PC-3 (cell line): ENCODE data around the gene SCUBE1. TPM values are rescaled to one million over a fixed set of nuclear protein-coding genes. Genes with fewer than 3 reads are reported as not detected.

ENCODE experiments used
- ATAC-seq: fragments of 200-7000 bp; cut with Tn5 transposase; 2 replicates; pipeline ENCODE4 v1.9.1; 2020; ENCODE audit warnings: mild to moderate bottlenecking, moderate library complexity
- BruUV-seq: library from RNA; stranded (reverse); fragments of 400-500 nt; replicated peaks from 2 replicates; lab custom pipeline; 2021; lab: Mats Ljungman, UMichigan
- CTCF ChIA-PET: fragments of 300-600 bp; sonication (Branson Sonifier 250); formaldehyde crosslinking; loops from one replicate; lab custom pipeline; 2022; ENCODE audit warnings: antibody characterized with exemption; lab: Charles Lee
- POLR2A ChIA-PET: fragments of 300-600 bp; sonication (Branson Sonifier 250); formaldehyde crosslinking; loops from one replicate; lab custom pipeline; 2022; ENCODE audit warnings: antibody characterized with exemption; ENCODE audit not compliant: unreplicated experiment; lab: Charles Lee
- DNase-seq: peaks from one replicate; pipeline ENCODE4 v3.0.0-alpha.2; 2015
- H2AFZ ChIP-seq: fragments of 300-600 bp; sonication (generic); 2 replicates; pipeline ENCODE4 v1.6.0; 2016; ENCODE audit warnings: antibody characterized with exemption, low read length
- H3F3A ChIP-seq: fragments of 300-600 bp; sonication (generic); one replicate; pipeline ENCODE4 v1.6.0; 2017; ENCODE audit warnings: antibody characterized with exemption, low read length, control low read depth, mild to moderate bottlenecking; ENCODE audit not compliant: unreplicated experiment
- H3K27ac ChIP-seq: fragments of 300-600 bp; sonication (generic); 2 replicates; pipeline ENCODE4 v1.5.1; 2016; ENCODE audit warnings: mild to moderate bottlenecking, low read length
- H3K27me3 ChIP-seq: fragments of 300-600 bp; sonication (generic); 2 replicates; pipeline ENCODE4 v1.6.1; 2016; ENCODE audit warnings: low read length, mixed read lengths
- H3K36me3 ChIP-seq: fragments of 300-600 bp; sonication (generic); 2 replicates; pipeline ENCODE4 v1.6.1; 2016; ENCODE audit warnings: low read depth, mixed run types, low read length, mixed read lengths
- H3K4me1 ChIP-seq: fragments of 300-600 bp; sonication (generic); 2 replicates; pipeline ENCODE4 v1.5.1; 2016; ENCODE audit warnings: low read length; ENCODE audit not compliant: insufficient read depth
- H3K4me2 ChIP-seq: fragments of 300-600 bp; sonication (generic); 2 replicates; pipeline ENCODE4 v1.6.0; 2016; ENCODE audit warnings: low read length
- H3K4me3 ChIP-seq: fragments of 300-600 bp; sonication (generic); 2 replicates; pipeline ENCODE4 v1.5.1; 2016; ENCODE audit warnings: mild to moderate bottlenecking, low read length, mixed read lengths
- H3K79me2 ChIP-seq: fragments of 300-600 bp; sonication (generic); 2 replicates; pipeline ENCODE4 v1.6.1; 2017; ENCODE audit warnings: low read length, mixed read lengths
- H3K9ac ChIP-seq: fragments of 300-600 bp; sonication (generic); 2 replicates; pipeline ENCODE4 v1.6.0; 2016; ENCODE audit warnings: mild to moderate bottlenecking, low read length
- H3K9me2 ChIP-seq: fragments of 300-600 bp; sonication (generic); replicated peaks from 2 replicates; pipeline ENCODE4 v1.6.1; 2016; ENCODE audit warnings: mixed run types, low read length, mixed read lengths
- H3K9me3 ChIP-seq: fragments of 300-600 bp; sonication (generic); 2 replicates; pipeline ENCODE4 v1.6.1; 2016; ENCODE audit warnings: low read length, mixed read lengths
- H4K20me1 ChIP-seq: fragments of 300-600 bp; sonication (generic); 2 replicates; pipeline ENCODE4 v1.6.1; 2016; ENCODE audit warnings: low read length, mixed read lengths
- EZH2 ChIP-seq: fragments of 300-600 bp; sonication (generic); IDR thresholded peaks from one replicate; pipeline ENCODE4 v1.6.1; 2017; ENCODE audit warnings: antibody characterized with exemption, mild to moderate bottlenecking, low read length; ENCODE audit not compliant: unreplicated experiment
- EZH2phosphoT487 ChIP-seq: fragments of 300-600 bp; sonication (generic); IDR thresholded peaks from 2 replicates; pipeline ENCODE4 v1.6.1; 2018; ENCODE audit warnings: mild to moderate bottlenecking, antibody characterized with exemption, low read length, borderline replicate concordance
- intact Hi-C: fragments of 100-400 bp; cut with micrococcal nuclease; formaldehyde crosslinking; loops from 2 replicates; pipeline ENCODE4 v1.9.0; 2023
- total RNA-seq: library from RNA; depleted of rRNA; stranded (reverse); fragments of >200 nt; gene quantifications from 2 replicates; pipeline ENCODE4 v1.2.3, GENCODE V29; 2014
- TF ChIP-seq, protein P1 (sequence below): fragments of 300-600 bp; sonication (generic); conservative IDR thresholded peaks from 2 replicates; pipeline ENCODE4 v1.5.1; 2017; ENCODE audit warnings: antibody characterized with exemption, low read depth, mild to moderate bottlenecking, low read length

SCUBE1 gene
- total RNA-seq, 1 experiment from 2014 or later: not detected

DNA sequence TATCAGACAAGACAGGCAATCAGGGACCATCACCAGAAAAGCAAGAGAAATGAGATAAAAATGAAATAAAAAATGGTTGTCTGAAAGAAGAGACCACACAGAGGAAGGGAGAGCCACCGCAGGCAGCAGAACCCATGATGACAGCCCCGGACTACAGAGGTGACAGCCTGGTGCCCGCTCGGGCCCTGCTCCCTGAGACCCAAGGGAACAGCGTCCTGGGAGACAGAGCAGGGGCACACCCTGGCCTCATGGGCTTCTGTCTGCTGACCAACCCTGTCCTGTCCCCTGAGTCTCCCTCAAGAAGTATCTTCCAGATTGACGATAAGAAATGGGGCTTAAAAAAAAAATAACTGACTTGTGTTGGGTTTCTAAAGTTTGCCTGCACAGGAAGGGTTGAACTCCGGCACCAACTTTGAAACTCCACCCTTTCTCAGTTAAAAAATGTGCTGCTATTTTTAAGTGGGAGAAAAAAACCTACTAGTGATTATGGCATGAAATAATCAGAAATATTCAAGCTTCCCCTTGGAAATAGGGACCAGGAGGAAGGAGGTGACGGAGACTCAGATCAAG lies 86.1 kb downstream of the SCUBE1 start:
- no peak overlapping the region for H3K9ac ChIP-seq
- no peaks in the 10 kb centered on the region for H3K9me3 ChIP-seq
- no peaks in the 10 kb centered on the region for H4K20me1 ChIP-seq
- H3K27me3 ChIP-seq: peaks cover 20% of the 10 kb centered on the region; the same call in 1 of the 2 replicates
- ATAC-seq (no peak), DNase-seq (no peak)
- no peak overlapping the region for H3K4me3 ChIP-seq
- H2AFZ ChIP-seq: no peak overlapping the region
- H3K27ac ChIP-seq: no peak overlapping the region
- POLR2A ChIA-PET: no interaction called here
- no peaks in the 10 kb centered on the region for H3K79me2 ChIP-seq
- H3K4me2 ChIP-seq: no peak overlapping the region
- no peaks in the 10 kb centered on the region for H3F3A ChIP-seq
- TF ChIP-seq, protein P1, sequence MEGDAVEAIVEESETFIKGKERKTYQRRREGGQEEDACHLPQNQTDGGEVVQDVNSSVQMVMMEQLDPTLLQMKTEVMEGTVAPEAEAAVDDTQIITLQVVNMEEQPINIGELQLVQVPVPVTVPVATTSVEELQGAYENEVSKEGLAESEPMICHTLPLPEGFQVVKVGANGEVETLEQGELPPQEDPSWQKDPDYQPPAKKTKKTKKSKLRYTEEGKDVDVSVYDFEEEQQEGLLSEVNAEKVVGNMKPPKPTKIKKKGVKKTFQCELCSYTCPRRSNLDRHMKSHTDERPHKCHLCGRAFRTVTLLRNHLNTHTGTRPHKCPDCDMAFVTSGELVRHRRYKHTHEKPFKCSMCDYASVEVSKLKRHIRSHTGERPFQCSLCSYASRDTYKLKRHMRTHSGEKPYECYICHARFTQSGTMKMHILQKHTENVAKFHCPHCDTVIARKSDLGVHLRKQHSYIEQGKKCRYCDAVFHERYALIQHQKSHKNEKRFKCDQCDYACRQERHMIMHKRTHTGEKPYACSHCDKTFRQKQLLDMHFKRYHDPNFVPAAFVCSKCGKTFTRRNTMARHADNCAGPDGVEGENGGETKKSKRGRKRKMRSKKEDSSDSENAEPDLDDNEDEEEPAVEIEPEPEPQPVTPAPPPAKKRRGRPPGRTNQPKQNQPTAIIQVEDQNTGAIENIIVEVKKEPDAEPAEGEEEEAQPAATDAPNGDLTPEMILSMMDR: no peak
- no peak for TF ChIP-seq EZH2
- TF ChIP-seq EZH2phosphoT487: no peak
- H3K9me2 ChIP-seq: no peaks in the 10 kb centered on the region
- CTCF ChIA-PET: no interaction called here
- intact Hi-C loops: no loop called here
- H3K36me3 ChIP-seq: no peaks in the 10 kb centered on the region
- no peaks in the 10 kb centered on the region; the same call in 1 of the 2 replicates for H3K4me1 ChIP-seq
- no TSS peak for BruUV-seq

DNA sequence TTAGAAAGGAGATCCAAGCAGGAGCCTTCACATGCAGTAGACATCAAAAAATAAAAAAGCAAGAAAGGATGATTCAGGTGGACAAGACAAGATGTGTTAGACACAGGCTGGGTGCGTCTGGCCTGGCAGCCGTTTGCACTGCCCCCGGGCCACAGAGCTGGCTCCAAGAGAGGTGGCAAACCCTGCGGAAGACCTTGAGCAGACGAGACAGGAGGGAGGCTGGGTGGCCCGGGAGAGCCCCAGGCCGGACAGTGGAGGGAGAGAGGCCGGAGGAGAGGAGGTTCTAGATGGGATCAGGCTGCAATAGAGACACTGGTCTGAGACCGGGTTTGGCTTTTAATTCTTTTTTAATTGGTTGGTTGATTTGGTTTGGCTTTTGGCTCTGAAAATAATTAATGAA lies 86.6 kb downstream of the SCUBE1 start:
- Histone ChIP-seq H3K79me2 (no peaks in the 10 kb centered on the region), H3K4me3 (no peak overlapping the region), H2AFZ (no peak overlapping the region), H3K27ac (no peak overlapping the region), H3K4me2 (no peak overlapping the region), H3K36me3 (no peaks in the 10 kb centered on the region), H3K27me3 (peaks cover 19% of the 10 kb centered on the region; the same call in 1 of the 2 replicates), H3F3A (no peaks in the 10 kb centered on the region), H3K9ac (no peak overlapping the region), H4K20me1 (no peaks in the 10 kb centered on the region), H3K4me1 (no peaks in the 10 kb centered on the region; the same call in 1 of the 2 replicates), H3K9me2 (no peaks in the 10 kb centered on the region), H3K9me3 (no peaks in the 10 kb centered on the region)
- intact Hi-C loops: no loop called here
- ChIA-PET CTCF (no interaction called here), POLR2A (no interaction called here)
- TF ChIP-seq, protein P1: no peak
- no peak for TF ChIP-seq EZH2phosphoT487
- no peak for TF ChIP-seq EZH2
- ATAC-seq (no peak), DNase-seq (no peak)
- no TSS peak for BruUV-seq

DNA sequence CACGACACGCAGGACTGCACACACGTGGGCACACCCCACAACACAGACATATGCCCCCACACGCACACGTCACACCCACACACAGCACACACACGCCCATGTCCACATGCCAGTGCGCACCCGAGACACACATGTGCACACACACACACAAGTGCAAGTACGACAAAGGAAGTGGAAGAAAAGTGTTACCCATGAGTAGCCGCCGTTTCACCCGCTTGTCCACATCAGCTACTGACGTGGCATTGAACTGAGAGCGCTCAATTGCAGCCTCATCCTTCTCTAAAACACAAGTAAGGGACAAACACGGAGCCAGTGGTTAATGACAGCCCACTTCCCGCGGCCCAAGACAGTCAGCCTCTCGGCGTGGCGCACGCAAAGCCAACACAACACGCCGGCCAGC lies 87.9 kb downstream of the SCUBE1 start:
- ChIA-PET POLR2A (no interaction called here), CTCF (no interaction called here)
- intact Hi-C loops: no loop called here
- peaks cover 14% of the 10 kb centered on the region; the same call in 1 of the 2 replicates for H3K27me3 ChIP-seq
- H3K27ac ChIP-seq: no peak overlapping the region
- no peak overlapping the region for H3K4me3 ChIP-seq
- no peaks in the 10 kb centered on the region for H3K36me3 ChIP-seq
- DNase-seq: no peak
- no peaks in the 10 kb centered on the region for H3F3A ChIP-seq
- H2AFZ ChIP-seq: no peak overlapping the region
- no peaks in the 10 kb centered on the region for H3K9me2 ChIP-seq
- H3K9ac ChIP-seq: no peak overlapping the region
- H3K4me2 ChIP-seq: no peak overlapping the region
- no peaks in the 10 kb centered on the region for H4K20me1 ChIP-seq
- ATAC-seq: no peak
- H3K79me2 ChIP-seq: no peaks in the 10 kb centered on the region
- no peaks in the 10 kb centered on the region for H3K9me3 ChIP-seq
- no TSS peak for BruUV-seq
- TF ChIP-seq, protein P1: no peak
- TF ChIP-seq EZH2 (no peak), EZH2phosphoT487 (no peak)
- H3K4me1 ChIP-seq: no peaks in the 10 kb centered on the region; the same call in 1 of the 2 replicates
